ENCODE data around the gene OR6S1. TPM values are rescaled to one million over a fixed set of nuclear protein-coding genes. Genes with fewer than 3 reads are reported as not detected.

The OR6S1 gene
- total RNA-seq, 1 experiment from 2014 or later = not detected

GRCh38 chr14:20606902-20607242 is 34.6 kb downstream of the OR6S1 start:
- ChIA-PET POLR2A (ENCODE audit: unreplicated experiment) (no interaction called here), CTCF (no interaction called here)
- ATAC-seq (no peak), DNase-seq (no peak)
- Histone ChIP-seq H3K9me2 (replicated peaks; ENCODE audit: low read length) (no peaks in the 10 kb centered on the region), H3K4me2 (ENCODE audit: low read length) (no peak overlapping the region), H3K4me3 (ENCODE audit: low read length) (no peak overlapping the region), H3F3A (ENCODE audit: low read length, unreplicated experiment) (no peaks in the 10 kb centered on the region), H3K27ac (ENCODE audit: low read length) (no peak overlapping the region), H2AFZ (ENCODE audit: low read length) (peak overlapping the region; percentile 71; the same call in 1 of the 2 replicates), H4K20me1 (ENCODE audit: low read length) (no peaks in the 10 kb centered on the region), H3K9ac (ENCODE audit: low read length) (no peak overlapping the region), H3K79me2 (ENCODE audit: low read length) (no peaks in the 10 kb centered on the region), H3K4me1 (ENCODE audit: insufficient read depth, low read length) (peaks cover 25% of the 10 kb centered on the region; the same call in 1 of the 2 replicates), H3K9me3 (ENCODE audit: low read length) (no peaks in the 10 kb centered on the region), H3K27me3 (ENCODE audit: low read length) (no peaks in the 10 kb centered on the region), H3K36me3 (ENCODE audit: low read depth, low read length) (no peaks in the 10 kb centered on the region)
- BruUV-seq (replicated peaks) = no TSS peak
- intact Hi-C loops (cut with micrococcal nuclease) = loop anchor here (1.0 to 5.0 kb wide), 4 partner anchors 76 to 192 kb away; partner anchors contain the start of genes OSGEP and PNP
- TF ChIP-seq EZH2 (IDR thresholded peaks at IDR 0.05; ENCODE audit: low read length, unreplicated experiment) (no peak), CTCF (conservative IDR thresholded peaks at IDR 0.05; ENCODE audit: low read depth, low read length) (no peak), EZH2phosphoT487 (IDR thresholded peaks at IDR 0.05; ENCODE audit: borderline replicate concordance, low read length) (no peak)

DNA sequence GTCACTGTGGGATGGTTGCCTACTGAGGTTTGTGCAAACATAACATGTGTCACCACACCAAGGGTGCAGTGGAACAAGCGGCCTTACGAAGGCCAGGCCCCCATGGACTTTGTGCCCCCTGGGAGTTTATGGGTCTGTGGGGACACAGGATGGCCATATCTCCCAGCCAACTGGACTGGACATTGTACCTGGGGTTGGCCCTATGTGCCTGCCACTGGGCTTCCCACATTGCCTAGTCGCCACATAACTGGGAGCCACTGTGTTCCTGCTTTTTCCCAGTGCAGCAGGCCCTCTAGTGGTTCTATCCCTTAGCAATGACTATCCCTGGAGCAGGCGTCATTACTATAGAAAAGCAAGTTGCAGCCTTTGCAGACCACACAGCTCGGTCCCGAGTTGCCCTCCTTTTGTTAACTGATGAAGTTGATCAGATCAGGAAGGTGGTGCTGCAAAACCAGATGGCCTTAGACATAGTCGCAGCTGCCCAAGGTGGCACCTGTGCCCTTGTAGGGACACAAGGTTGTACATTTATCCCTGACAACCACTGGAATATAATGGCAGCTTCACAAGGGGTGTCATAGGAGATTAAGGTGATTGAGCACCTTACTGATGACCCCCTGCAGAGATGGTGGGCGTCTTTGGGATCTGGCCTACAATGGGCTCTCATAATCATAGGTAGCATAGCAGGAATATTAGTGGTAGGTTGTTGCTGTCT is 35.1 kb downstream of the OR6S1 start:
- H3K4me1 ChIP-seq (ENCODE audit: insufficient read depth, low read length) = peaks cover 25% of the 10 kb centered on the region; the same call in 1 of the 2 replicates
- H2AFZ ChIP-seq (ENCODE audit: low read length) = peak overlapping the region; percentile 71; the same call in 1 of the 2 replicates
- H3K9me2 ChIP-seq (replicated peaks; ENCODE audit: low read length) = no peaks in the 10 kb centered on the region
- DNase-seq (peak; percentile 72), ATAC-seq (peak; percentile 37)
- ChIA-PET CTCF (no interaction called here), POLR2A (ENCODE audit: unreplicated experiment) (no interaction called here)
- intact Hi-C loops (cut with micrococcal nuclease) = loop anchor here (1.0 to 5.0 kb wide), 4 partner anchors 75 to 191 kb away; partner anchors contain the start of genes OSGEP and PNP
- no peaks in the 10 kb centered on the region for H3K79me2 ChIP-seq (ENCODE audit: low read length)
- H3K4me3 ChIP-seq (ENCODE audit: low read length) = no peak overlapping the region
- H4K20me1 ChIP-seq (ENCODE audit: low read length) = no peaks in the 10 kb centered on the region
- H3K9me3 ChIP-seq (ENCODE audit: low read length) = no peaks in the 10 kb centered on the region
- H3K4me2 ChIP-seq (ENCODE audit: low read length) = peak overlapping the region; percentile 44
- TF ChIP-seq EZH2phosphoT487 (IDR thresholded peaks at IDR 0.05; ENCODE audit: borderline replicate concordance, low read length) (no peak), CTCF (conservative IDR thresholded peaks at IDR 0.05; ENCODE audit: low read depth, low read length) (peak; percentile 89)
- H3K36me3 ChIP-seq (ENCODE audit: low read depth, low read length) = no peaks in the 10 kb centered on the region
- H3K27me3 ChIP-seq (ENCODE audit: low read length) = no peaks in the 10 kb centered on the region
- H3K27ac ChIP-seq (ENCODE audit: low read length) = no peak overlapping the region
- H3F3A ChIP-seq (ENCODE audit: low read length, unreplicated experiment) = no peaks in the 10 kb centered on the region
- no TSS peak for BruUV-seq (replicated peaks)
- no peak overlapping the region for H3K9ac ChIP-seq (ENCODE audit: low read length)
